CD14-positive monocyte (primary cell): ENCODE measurements around the gene DACT3. TPM values are rescaled to one million over a fixed set of nuclear protein-coding genes. Genes with fewer than 3 reads are reported as not detected.
A peak's percentile ranks its signal among the peaks of the same experiment; 100 is the strongest.

ENCODE experiments used
- DNase-seq, 3 donors: peaks; one replicate each; pipeline ENCODE4 v3.0.0-alpha.2; 2011 to 2022
- H2AFZ ChIP-seq: 2 replicates; pipeline ENCODE4 v1.6.0; 2012; ENCODE audit warnings: mild to moderate bottlenecking, low read depth, low read length, inconsistent platforms; ENCODE audit not compliant: insufficient read depth, poor library complexity, severe bottlenecking
- H3K27ac ChIP-seq, 2 donors: 1 replicate in 1 of 2; 2 replicates in 1 of 2; pipeline ENCODE4 v1.5.1; 2012 to 2013; ENCODE audit warnings: low read length in 2 of 2, control low read depth in 1 of 2, inconsistent platforms in 1 of 2, low read depth in 1 of 2, mild to moderate bottlenecking in 1 of 2
- H3K27me3 ChIP-seq, 2 donors: one replicate each; pipeline versions ENCODE4 v1.6.0 to v1.6.1; 2011 to 2013; ENCODE audit warnings: low read length in 2 of 2; ENCODE audit not compliant: control insufficient read depth in 2 of 2, insufficient read depth in 2 of 2
- H3K36me3 ChIP-seq, 2 donors: replicated peaks in 1 of 2; 1 replicate in 1 of 2; 2 replicates in 1 of 2; pipeline versions ENCODE4 v1.5.1 to v1.6.1; 2012 to 2013; ENCODE audit warnings: low read length in 2 of 2, control low read depth in 1 of 2, inconsistent platforms in 1 of 2, mild to moderate bottlenecking in 1 of 2; ENCODE audit not compliant: insufficient read depth in 2 of 2, control insufficient read depth in 1 of 2
- H3K4me1 ChIP-seq, 2 donors: 1 replicate in 1 of 2; 2 replicates in 1 of 2; pipeline versions ENCODE4 v1.5.1 to v1.6.1; 2012 to 2013; ENCODE audit warnings: low read length in 2 of 2, control low read depth in 1 of 2, inconsistent platforms in 1 of 2, mild to moderate bottlenecking in 1 of 2, moderate library complexity in 1 of 2; ENCODE audit not compliant: insufficient read depth in 2 of 2, control insufficient read depth in 1 of 2
- H3K4me2 ChIP-seq: replicated peaks from 2 replicates; pipeline ENCODE3; 2012; ENCODE audit warnings: low read length, moderate library complexity, mild to moderate bottlenecking; ENCODE audit not compliant: poor library complexity, severe bottlenecking; ENCODE audit errors: extremely low read depth
- H3K4me3 ChIP-seq, 3 experiments: fragments of 200-600 bp in 1 of 3; sonication (generic) in 1 of 3; replicated peaks in 1 of 3; 1 replicate in 2 of 3; 2 replicates in 1 of 3; pipeline ENCODE4 v1.5.1; 2011 to 2013; ENCODE audit warnings: low read length in 3 of 3, mild to moderate bottlenecking in 3 of 3, control low read depth in 2 of 3, low read depth in 2 of 3, inconsistent platforms in 1 of 3, moderate library complexity in 1 of 3
- H3K79me2 ChIP-seq: 2 replicates; pipeline ENCODE4 v1.6.0; 2012; ENCODE audit warnings: mild to moderate bottlenecking, control low read depth, inconsistent platforms, low read length, moderate library complexity; ENCODE audit not compliant: insufficient read depth
- H3K9ac ChIP-seq: 2 replicates; pipeline ENCODE4 v1.6.0; 2017; ENCODE audit warnings: low read length, mild to moderate bottlenecking; ENCODE audit not compliant: insufficient read depth, poor library complexity, severe bottlenecking
- H3K9me3 ChIP-seq, 2 donors: replicated peaks in 1 of 2; 1 replicate in 1 of 2; 2 replicates in 1 of 2; pipeline versions ENCODE4 v1.5.1 to v1.6.1; 2012 to 2013; ENCODE audit warnings: low read length in 2 of 2, control low read depth in 1 of 2; ENCODE audit not compliant: control insufficient read depth in 1 of 2, insufficient read depth in 1 of 2
- H4K20me1 ChIP-seq: 2 replicates; pipeline ENCODE4 v1.6.0; 2012; ENCODE audit warnings: mild to moderate bottlenecking, low read length, control low read depth, moderate library complexity; ENCODE audit not compliant: insufficient read depth
- H3K27ac Mint-ChIP-seq, 7 donors: one replicate each; pipeline ENCODE4 v1.8.0; 2020; ENCODE audit warnings: mild to moderate bottlenecking in 7 of 7, mixed read lengths in 7 of 7, moderate library complexity in 6 of 7, inconsistent platforms in 2 of 7
- H3K27me3 Mint-ChIP-seq, 3 donors: one replicate each; pipeline ENCODE4 v1.8.0; 2021 to 2022; ENCODE audit warnings: low read depth in 3 of 3, mild to moderate bottlenecking in 3 of 3, mixed read lengths in 3 of 3, moderate library complexity in 3 of 3, inconsistent platforms in 1 of 3
- H3K36me3 Mint-ChIP-seq, 2 donors: one replicate each; pipeline ENCODE4 v1.8.0; 2020; ENCODE audit warnings: mixed read lengths in 2 of 2, inconsistent platforms in 1 of 2, mild to moderate bottlenecking in 1 of 2
- H3K4me1 Mint-ChIP-seq: one replicate; pipeline ENCODE4 v1.8.0; 2020; ENCODE audit warnings: mild to moderate bottlenecking, mixed read lengths
- H3K4me3 Mint-ChIP-seq, 2 donors: one replicate each; pipeline ENCODE4 v1.8.0; 2020; ENCODE audit warnings: mild to moderate bottlenecking in 2 of 2, mixed read lengths in 2 of 2, moderate library complexity in 1 of 2
- H3K9me3 Mint-ChIP-seq, 7 donors: one replicate each; pipeline ENCODE4 v1.8.0; 2020 to 2022; ENCODE audit warnings: mixed read lengths in 7 of 7, mild to moderate bottlenecking in 6 of 7, moderate library complexity in 6 of 7, inconsistent platforms in 2 of 7
- CTCF ChIP-seq: fragments of 200-600 bp; IDR thresholded peaks from one replicate; pipeline ENCODE4 v1.8.0; 2022; ENCODE audit warnings: antibody characterized with exemption, mild to moderate bottlenecking
- WGBS: methylation state at CpG from one replicate; pipeline ENCODE4 v1.1.5; 2013; ENCODE audit warnings: missing lambda C conversion rate; ENCODE audit not compliant: insufficient coverage; 5-methylcytosine and 5-hydroxymethylcytosine counted together
- intact Hi-C, 2 donors: fragments of 100-400 bp; cut with micrococcal nuclease; formaldehyde crosslinking; loops; one replicate each; pipeline versions ENCODE4 v1.15.0 to v1.15.1; 2023
- polyA plus RNA-seq, 3 donors: library from polyadenylated mRNA; depleted of rRNA in 1 of 3; unstranded in 2 of 3; stranded (reverse) in 1 of 3; fragments of 300-500 nt in 2 of 3; fragments of >200 nt in 1 of 3; fragmentation: Illumina TruSeq in 2 of 3; gene quantifications; 1 replicate in 2 of 3; 2 replicates in 1 of 3; pipeline ENCODE4 v1.2.3, GENCODE V29; 2012 to 2021

DACT3 gene
- polyA plus RNA-seq, 3 donors = 0.05 to 0.23 (median 0.09) TPM

- no peak for DNase-seq
- Mint-ChIP-seq H3K9me3 (peaks cover 0 to 11% (median 2%) of the 10 kb centered on the region in 7 donors), H3K4me1 (peaks cover 3% of the 10 kb centered on the region), H3K27ac (peak overlapping the region in 1 of 7 donors; percentile 10), H3K4me3 (no peak overlapping the region), H3K27me3 (peaks cover 0 to 2% (median 0%) of the 10 kb centered on the region in 3 donors), H3K36me3 (peaks cover 88 to 99% of the 10 kb centered on the region in 2 donors)
- Histone ChIP-seq H3K9ac (no peak overlapping the region), H3K27me3 (no peaks in the 10 kb centered on the region), H4K20me1 (peaks cover 7% of the 10 kb centered on the region), H3K9me3 (peaks cover 0 to 4% of the 10 kb centered on the region in 2 donors), H3K4me2 (no peak overlapping the region), H3K27ac (no peak overlapping the region), H3K79me2 (no peaks in the 10 kb centered on the region), H3K4me3 (no peak overlapping the region), H3K4me1 (peaks cover 0 to 2% of the 10 kb centered on the region in 2 donors), H3K36me3 (peaks cover 86 to 99% of the 10 kb centered on the region in 2 donors), H2AFZ (no peak overlapping the region)
- intact Hi-C loops = no loop called here
- TF ChIP-seq CTCF = no peak
- over 99% methylated on average over 8 of the region's 10 CpGs for WGBS
These were observed 35.1 kb upstream of the DACT3 start for GRCh38 chr19:46696052-46696451.

- H3K4me3 Mint-ChIP-seq = no peak overlapping the region
- Histone ChIP-seq H3K9ac (no peak overlapping the region), H2AFZ (no peak overlapping the region), H3K79me2 (no peaks in the 10 kb centered on the region), H3K9me3 (peaks cover 0 to 4% of the 10 kb centered on the region in 2 donors), H3K27me3 (no peaks in the 10 kb centered on the region), H3K4me1 (peaks cover 0 to 2% of the 10 kb centered on the region in 2 donors), H3K4me3 (no peak overlapping the region), H3K27ac (no peak overlapping the region), H4K20me1 (peaks cover 4% of the 10 kb centered on the region), H3K36me3 (peaks cover 88 to 99% of the 10 kb centered on the region in 2 donors), H3K4me2 (no peak overlapping the region)
- peaks cover 0 to 3% (median 2%) of the 10 kb centered on the region in 3 donors for H3K27me3 Mint-ChIP-seq
- intact Hi-C loops = no loop called here
- no peak for TF ChIP-seq CTCF
- peaks cover 91 to 100% of the 10 kb centered on the region in 2 donors for H3K36me3 Mint-ChIP-seq
- peaks cover 3% of the 10 kb centered on the region for H3K4me1 Mint-ChIP-seq
- no peak for DNase-seq
- peaks cover 0 to 11% (median 2%) of the 10 kb centered on the region in 7 donors for H3K9me3 Mint-ChIP-seq
- H3K27ac Mint-ChIP-seq = no peak overlapping the region
- 97% methylated on average over 22 of the region's 22 CpGs for WGBS
These were observed 32.8 kb upstream of the DACT3 start for GRCh38 chr19:46693760-46694159.
